CD4-positive, CD25-positive, alpha-beta regulatory T cell (primary cell): ENCODE data around the gene PCSK5. TPM values are rescaled to one million over a fixed set of nuclear protein-coding genes. Genes with fewer than 3 reads are reported as not detected.
"Not testable (repeated sequence)": the region's sequence is repeated elsewhere in the genome, so short reads cannot be mapped to it uniquely, and the experiment has no call there.

ENCODE experiments used
- ATAC-seq, 2 donors: fragments of 150-1000 bp; cut with Tn5 transposase; one replicate each; pipeline ENCODE4 v1.10.0; 2021; ENCODE audit warnings: low read depth in 2 of 2, moderate number of reproducible peaks in 2 of 2, moderate library complexity in 1 of 2
- DNase-seq, 3 donors: peaks; one replicate each; pipeline versions ENCODE4 v3.0.0 to v3.0.0-alpha.2; 2012 to 2022; ENCODE audit warnings: mixed read lengths in 1 of 3
- H3K27ac ChIP-seq: one replicate; pipeline ENCODE4 v1.7.0; 2013; ENCODE audit warnings: mild to moderate bottlenecking, low read length; ENCODE audit not compliant: insufficient read depth, poor library complexity, severe bottlenecking
- H3K27me3 ChIP-seq: one replicate; pipeline ENCODE4 v1.7.0; 2013; ENCODE audit warnings: low read length; ENCODE audit not compliant: control insufficient read depth, insufficient read depth
- H3K36me3 ChIP-seq: one replicate; pipeline ENCODE4 v1.7.0; 2013; ENCODE audit warnings: mild to moderate bottlenecking, low read length, moderate library complexity; ENCODE audit not compliant: control insufficient read depth, insufficient read depth
- H3K4me1 ChIP-seq: 2 replicates; pipeline ENCODE4 v1.7.0; 2013; ENCODE audit warnings: mild to moderate bottlenecking, low read length; ENCODE audit not compliant: insufficient read depth, control insufficient read depth, poor library complexity, severe bottlenecking
- H3K4me3 ChIP-seq: one replicate; pipeline ENCODE4 v1.7.0; 2013; ENCODE audit warnings: low read depth, mild to moderate bottlenecking, low read length, moderate library complexity
- H3K9me3 ChIP-seq, 2 experiments: 1 replicate in 1 of 2; 2 replicates in 1 of 2; pipeline ENCODE4 v1.7.0; 2013; ENCODE audit warnings: low read length in 2 of 2, mild to moderate bottlenecking in 1 of 2, moderate library complexity in 1 of 2; ENCODE audit not compliant: control insufficient read depth in 2 of 2
- H3K27ac Mint-ChIP-seq, 3 donors: one replicate each; pipeline ENCODE4 v1.8.0; 2020 to 2022; ENCODE audit warnings: mild to moderate bottlenecking in 3 of 3, mixed read lengths in 3 of 3, moderate library complexity in 2 of 3
- H3K27me3 Mint-ChIP-seq: one replicate; pipeline ENCODE4 v1.8.0; 2022; ENCODE audit warnings: mild to moderate bottlenecking, mixed read lengths
- H3K36me3 Mint-ChIP-seq: one replicate; pipeline ENCODE4 v1.8.0; 2020; ENCODE audit warnings: mixed read lengths
- H3K4me1 Mint-ChIP-seq, 4 donors: one replicate each; pipeline ENCODE4 v1.8.0; 2020 to 2022; ENCODE audit warnings: mixed read lengths in 4 of 4, mild to moderate bottlenecking in 1 of 4
- H3K4me3 Mint-ChIP-seq, 4 donors: one replicate each; pipeline ENCODE4 v1.8.0; 2020 to 2022; ENCODE audit warnings: mild to moderate bottlenecking in 4 of 4, mixed read lengths in 4 of 4, moderate library complexity in 3 of 4
- H3K9me3 Mint-ChIP-seq, 7 donors: one replicate each; pipeline ENCODE4 v1.8.0; 2020 to 2022; ENCODE audit warnings: mixed read lengths in 7 of 7, mild to moderate bottlenecking in 3 of 7, moderate library complexity in 2 of 7
- polyA plus RNA-seq, 4 donors: library from polyadenylated mRNA; unstranded; fragments of 300-500 nt; fragmentation: Illumina TruSeq; gene quantifications; one replicate each; pipeline ENCODE4 v1.2.3, GENCODE V29; 2021
- total RNA-seq: library from RNA; stranded (reverse); gene quantifications from one replicate; pipeline ENCODE4 v1.2.3, GENCODE V29; 2022

Gene PCSK5
- total and polyA plus RNA-seq, 5 donors from 2014 or later = 0.47 to 2.7 (median 2.0) TPM

- H3K4me3 ChIP-seq, H3K9me3 ChIP-seq, H3K4me1 ChIP-seq, DNase-seq, H3K9me3 Mint-ChIP-seq, H3K27me3 ChIP-seq, H3K36me3 ChIP-seq, H3K4me1 Mint-ChIP-seq, H3K27ac Mint-ChIP-seq, H3K27ac ChIP-seq, H3K27me3 Mint-ChIP-seq, H3K36me3 Mint-ChIP-seq, ATAC-seq, H3K4me3 Mint-ChIP-seq: not testable (repeated sequence)
These were observed 10.5 kb downstream of the PCSK5 start for GRCh38 chr9:75900893-75901524.

- Histone ChIP-seq H3K4me1 (no peaks in the 10 kb centered on the region), H3K9me3 (no peaks in the 10 kb centered on the region), H3K4me3 (no peak overlapping the region), H3K27ac (no peak overlapping the region), H3K27me3 (no peaks in the 10 kb centered on the region), H3K36me3 (no peaks in the 10 kb centered on the region)
- Mint-ChIP-seq H3K36me3 (peaks cover 4% of the 10 kb centered on the region), H3K27ac (no peak overlapping the region), H3K9me3 (peaks cover 0 to 6% (median 0%) of the 10 kb centered on the region in 7 donors), H3K27me3 (no peaks in the 10 kb centered on the region), H3K4me1 (peaks cover 0 to 6% (median 1%) of the 10 kb centered on the region in 4 donors), H3K4me3 (no peak overlapping the region)
- no peak for DNase-seq
- no peak for ATAC-seq
These were observed 13.4 kb downstream of the PCSK5 start for GRCh38 chr9:75903785-75904360.

DNA sequence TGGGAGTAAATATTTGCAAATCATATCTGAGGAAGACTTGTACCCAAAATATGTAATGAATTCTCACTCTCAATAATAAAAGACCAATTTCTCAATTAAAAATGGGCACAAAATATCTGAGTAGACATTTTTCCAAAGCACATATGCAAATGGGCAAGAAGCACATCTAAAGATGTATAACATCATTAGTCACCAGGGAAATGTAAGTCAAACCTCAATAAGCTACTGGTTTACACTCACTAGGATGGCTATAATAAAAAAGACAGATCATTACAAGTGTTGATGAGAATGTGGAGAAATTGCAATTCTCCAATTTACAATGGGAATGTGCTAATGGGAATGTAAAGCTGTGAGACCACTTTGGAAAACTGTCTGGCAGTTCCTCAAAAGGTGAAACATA, 13.9 kb downstream of the PCSK5 start:
- Mint-ChIP-seq H3K27me3 (no peaks in the 10 kb centered on the region), H3K4me3 (no peak overlapping the region), H3K4me1 (peaks cover 0 to 6% (median 1%) of the 10 kb centered on the region in 4 donors), H3K27ac (no peak overlapping the region), H3K9me3 (peaks cover 0 to 6% (median 0%) of the 10 kb centered on the region in 7 donors), H3K36me3 (peaks cover 4% of the 10 kb centered on the region)
- Histone ChIP-seq H3K4me3 (no peak overlapping the region), H3K27ac (no peak overlapping the region), H3K36me3 (no peaks in the 10 kb centered on the region), H3K9me3 (no peaks in the 10 kb centered on the region), H3K27me3 (no peaks in the 10 kb centered on the region), H3K4me1 (no peaks in the 10 kb centered on the region)
- no peak for DNase-seq
- ATAC-seq = no peak

GRCh38 chr9:75906531-75906930, 16.1 kb downstream of the PCSK5 start:
- no peak for DNase-seq
- Mint-ChIP-seq H3K4me1 (peaks cover 0 to 11% (median 1%) of the 10 kb centered on the region in 4 donors), H3K36me3 (no peaks in the 10 kb centered on the region), H3K27ac (no peak overlapping the region), H3K27me3 (no peaks in the 10 kb centered on the region), H3K4me3 (no peak overlapping the region), H3K9me3 (peaks cover 0 to 3% (median 0%) of the 10 kb centered on the region in 7 donors)
- Histone ChIP-seq H3K4me1 (no peaks in the 10 kb centered on the region), H3K9me3 (no peaks in the 10 kb centered on the region), H3K27me3 (no peaks in the 10 kb centered on the region), H3K4me3 (no peak overlapping the region), H3K27ac (no peak overlapping the region), H3K36me3 (no peaks in the 10 kb centered on the region)
- no peak for ATAC-seq

- H3K4me1 ChIP-seq = no peaks in the 10 kb centered on the region
- H3K27ac ChIP-seq = no peak overlapping the region
- no peaks in the 10 kb centered on the region for H3K36me3 Mint-ChIP-seq
- no peak overlapping the region for H3K27ac Mint-ChIP-seq
- no peak for DNase-seq
- no peaks in the 10 kb centered on the region for H3K9me3 ChIP-seq
- peaks cover 0 to 19% (median under 1%) of the 10 kb centered on the region in 4 donors for H3K4me1 Mint-ChIP-seq
- H3K9me3 Mint-ChIP-seq = peaks cover 0 to 8% (median 0%) of the 10 kb centered on the region in 7 donors
- no peak for ATAC-seq
- H3K4me3 ChIP-seq = no peak overlapping the region
- H3K36me3 ChIP-seq = no peaks in the 10 kb centered on the region
- H3K27me3 ChIP-seq = no peaks in the 10 kb centered on the region
- H3K4me3 Mint-ChIP-seq = no peak overlapping the region
- H3K27me3 Mint-ChIP-seq = no peaks in the 10 kb centered on the region
These were observed 16.9 kb downstream of the PCSK5 start for GRCh38 chr9:75907329-75907728.

DNA sequence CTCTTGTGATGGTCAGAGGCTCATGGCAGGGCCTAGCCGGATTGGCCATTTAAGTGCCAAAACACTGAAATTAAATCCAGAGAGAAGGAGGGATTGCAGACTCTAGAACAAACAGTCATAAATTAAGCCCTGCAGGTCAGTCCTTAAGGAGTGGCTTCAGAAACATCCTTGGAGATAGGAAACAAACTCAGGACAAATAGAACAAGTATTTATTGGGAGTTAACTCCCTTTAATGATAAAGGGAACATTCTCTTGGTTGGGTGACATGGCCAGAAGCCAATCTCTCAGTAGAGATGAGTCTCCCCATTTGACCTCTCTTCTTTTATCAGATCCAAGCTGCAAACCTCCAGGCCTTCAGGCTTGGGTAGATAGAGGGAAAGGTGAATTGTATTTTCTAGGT, 17.4 kb downstream of the PCSK5 start:
- no peak overlapping the region for H3K4me3 ChIP-seq
- H3K27ac ChIP-seq = no peak overlapping the region
- H3K4me3 Mint-ChIP-seq = no peak overlapping the region
- no peak overlapping the region for H3K27ac Mint-ChIP-seq
- no peaks in the 10 kb centered on the region for H3K36me3 Mint-ChIP-seq
- H3K9me3 ChIP-seq = no peaks in the 10 kb centered on the region
- peaks cover 0 to 10% (median 0%) of the 10 kb centered on the region in 7 donors for H3K9me3 Mint-ChIP-seq
- DNase-seq = no peak
- no peaks in the 10 kb centered on the region for H3K27me3 Mint-ChIP-seq
- no peaks in the 10 kb centered on the region for H3K4me1 ChIP-seq
- ATAC-seq = no peak
- H3K4me1 Mint-ChIP-seq = peaks cover 0 to 25% (median 0%) of the 10 kb centered on the region in 4 donors
- H3K27me3 ChIP-seq = no peaks in the 10 kb centered on the region
- no peaks in the 10 kb centered on the region for H3K36me3 ChIP-seq

GRCh38 chr9:75909776-75910175, 19.3 kb downstream of the PCSK5 start:
- H3K27me3 Mint-ChIP-seq = no peaks in the 10 kb centered on the region
- Histone ChIP-seq H3K27me3 (no peaks in the 10 kb centered on the region), H3K4me3 (no peak overlapping the region), H3K36me3 (no peaks in the 10 kb centered on the region), H3K9me3 (no peaks in the 10 kb centered on the region), H3K4me1 (no peaks in the 10 kb centered on the region), H3K27ac (no peak overlapping the region)
- peaks cover 0 to 10% (median 0%) of the 10 kb centered on the region in 7 donors for H3K9me3 Mint-ChIP-seq
- no peaks in the 10 kb centered on the region for H3K36me3 Mint-ChIP-seq
- ATAC-seq (no peak), DNase-seq (no peak)
- no peak overlapping the region for H3K27ac Mint-ChIP-seq
- peak overlapping the region in 2 of 4 donors; percentile 24 to 68 for H3K4me3 Mint-ChIP-seq
- peaks cover 0 to 29% (median 0%) of the 10 kb centered on the region in 4 donors for H3K4me1 Mint-ChIP-seq

DNA sequence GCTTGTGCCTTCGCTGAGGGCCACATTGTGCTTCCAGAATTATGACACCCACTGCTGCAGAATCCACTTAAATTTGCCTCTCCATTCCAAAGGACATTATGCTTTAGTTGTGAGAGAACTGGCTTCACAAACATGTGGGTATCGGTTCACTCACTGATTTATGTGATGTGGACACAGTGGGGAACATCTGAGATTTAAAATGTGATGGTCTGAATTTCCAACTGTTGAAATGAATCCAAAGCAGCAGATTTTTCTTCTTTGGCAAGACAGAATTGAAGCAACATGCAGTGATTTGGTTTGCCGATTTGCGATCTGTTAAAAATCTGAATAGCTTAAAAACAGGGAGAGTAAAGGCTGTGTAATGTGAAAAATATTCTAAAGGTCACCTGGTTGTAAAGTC, 20.3 kb downstream of the PCSK5 start:
- no peak for ATAC-seq
- no peaks in the 10 kb centered on the region for H3K4me1 ChIP-seq
- H3K27ac ChIP-seq = no peak overlapping the region
- H3K9me3 Mint-ChIP-seq = peaks cover 0 to 10% (median 0%) of the 10 kb centered on the region in 7 donors
- no peaks in the 10 kb centered on the region for H3K36me3 ChIP-seq
- H3K9me3 ChIP-seq = no peaks in the 10 kb centered on the region
- H3K4me1 Mint-ChIP-seq = peaks cover 0 to 26% (median 0%) of the 10 kb centered on the region in 4 donors
- H3K4me3 ChIP-seq = no peak overlapping the region
- no peaks in the 10 kb centered on the region for H3K27me3 ChIP-seq
- H3K4me3 Mint-ChIP-seq = no peak overlapping the region
- H3K27me3 Mint-ChIP-seq = no peaks in the 10 kb centered on the region
- H3K27ac Mint-ChIP-seq = no peak overlapping the region
- no peaks in the 10 kb centered on the region for H3K36me3 Mint-ChIP-seq
- DNase-seq = no peak
